A673 (cell line): ENCODE measurements around the gene TERT. TPM values are rescaled to one million over a fixed set of nuclear protein-coding genes. Genes with fewer than 3 reads are reported as not detected.
"Not testable (repeated sequence)": the region's sequence is repeated elsewhere in the genome, so short reads cannot be mapped to it uniquely, and the experiment has no call there.

ENCODE experiments used
- BruUV-seq: library from RNA; stranded (reverse); fragments of 400-500 nt; replicated peaks from 2 replicates; lab custom pipeline; 2021; lab: Mats Ljungman, UMichigan
- CTCF ChIA-PET: fragments of 300-600 bp; sonication (Branson Sonifier 250); formaldehyde crosslinking; loops from one replicate; lab custom pipeline; 2022; ENCODE audit warnings: antibody characterized with exemption; lab: Charles Lee
- POLR2A ChIA-PET: fragments of 300-600 bp; sonication (Branson Sonifier 250); formaldehyde crosslinking; loops from one replicate; lab custom pipeline; 2022; ENCODE audit warnings: antibody characterized with exemption; ENCODE audit not compliant: low non-redundant PET; lab: Charles Lee
- DNase-seq: peaks from one replicate; pipeline ENCODE4 v3.0.0-alpha.2; 2015; ENCODE audit warnings: low spot score
- H3K27ac ChIP-seq: fragments of 200-600 bp; sonication (generic); 2 replicates; pipeline ENCODE4 v1.5.1; 2016; ENCODE audit warnings: mixed run types, low read depth, mild to moderate bottlenecking, mixed read lengths, antibody characterized with exemption, low read length; ENCODE audit not compliant: poor library complexity, severe bottlenecking
- H3K27me3 ChIP-seq: fragments of 200-600 bp; sonication (generic); replicated peaks from 2 replicates; pipeline ENCODE4 v1.6.1; 2017; ENCODE audit warnings: mixed run types, low read depth, mild to moderate bottlenecking, mixed read lengths, antibody characterized with exemption, low read length; ENCODE audit not compliant: insufficient read depth, poor library complexity
- H3K36me3 ChIP-seq: fragments of 200-600 bp; sonication (generic); 2 replicates; pipeline ENCODE4 v1.6.1; 2016; ENCODE audit warnings: mixed run types, mild to moderate bottlenecking, mixed read lengths, antibody characterized with exemption, low read length; ENCODE audit not compliant: insufficient read depth, poor library complexity, severe bottlenecking
- H3K4me1 ChIP-seq: fragments of 200-600 bp; sonication (generic); 2 replicates; pipeline ENCODE4 v1.6.1; 2017; ENCODE audit warnings: mixed run types, mild to moderate bottlenecking, mixed read lengths, antibody characterized with exemption, low read length; ENCODE audit not compliant: insufficient read depth, poor library complexity, severe bottlenecking
- H3K4me3 ChIP-seq: fragments of 200-600 bp; sonication (generic); 2 replicates; pipeline ENCODE4 v1.5.1; 2016; ENCODE audit warnings: low read depth, mixed run types, mild to moderate bottlenecking, mixed read lengths, low read length; ENCODE audit not compliant: poor library complexity, severe bottlenecking
- H3K9me3 ChIP-seq: fragments of 200-600 bp; sonication (generic); 2 replicates; pipeline ENCODE4 v1.6.1; 2016; ENCODE audit warnings: mixed run types, low read depth, mild to moderate bottlenecking, mixed read lengths, antibody characterized with exemption, low read length; ENCODE audit not compliant: poor library complexity, severe bottlenecking
- EZH2 ChIP-seq: fragments of 200-600 bp; sonication (generic); IDR thresholded peaks from 2 replicates; pipeline ENCODE4 v1.6.1; 2017; ENCODE audit warnings: borderline replicate concordance, low read depth, mild to moderate bottlenecking, mixed read lengths, antibody characterized with exemption, low read length; ENCODE audit not compliant: poor library complexity, severe bottlenecking
- intact Hi-C: fragments of 100-400 bp; cut with micrococcal nuclease; formaldehyde crosslinking; loops from one replicate; pipeline ENCODE4 v1.10.0; 2022; ENCODE audit not compliant: unreplicated experiment
- total RNA-seq: library from RNA; stranded (reverse); gene quantifications from 2 replicates; pipeline ENCODE4 v1.2.3, GENCODE V29; 2021
- TF ChIP-seq, protein P1 (sequence below): fragments of 300-800, 200-600 bp; sonication (generic); conservative IDR thresholded peaks from 2 replicates; pipeline ENCODE4 v1.5.1; 2017; ENCODE audit warnings: low read depth, mild to moderate bottlenecking, antibody characterized with exemption, low read length, moderate library complexity, mixed read lengths

Gene TERT
- total RNA-seq, 1 experiment from 2014 or later = 14.2 TPM

DNA sequence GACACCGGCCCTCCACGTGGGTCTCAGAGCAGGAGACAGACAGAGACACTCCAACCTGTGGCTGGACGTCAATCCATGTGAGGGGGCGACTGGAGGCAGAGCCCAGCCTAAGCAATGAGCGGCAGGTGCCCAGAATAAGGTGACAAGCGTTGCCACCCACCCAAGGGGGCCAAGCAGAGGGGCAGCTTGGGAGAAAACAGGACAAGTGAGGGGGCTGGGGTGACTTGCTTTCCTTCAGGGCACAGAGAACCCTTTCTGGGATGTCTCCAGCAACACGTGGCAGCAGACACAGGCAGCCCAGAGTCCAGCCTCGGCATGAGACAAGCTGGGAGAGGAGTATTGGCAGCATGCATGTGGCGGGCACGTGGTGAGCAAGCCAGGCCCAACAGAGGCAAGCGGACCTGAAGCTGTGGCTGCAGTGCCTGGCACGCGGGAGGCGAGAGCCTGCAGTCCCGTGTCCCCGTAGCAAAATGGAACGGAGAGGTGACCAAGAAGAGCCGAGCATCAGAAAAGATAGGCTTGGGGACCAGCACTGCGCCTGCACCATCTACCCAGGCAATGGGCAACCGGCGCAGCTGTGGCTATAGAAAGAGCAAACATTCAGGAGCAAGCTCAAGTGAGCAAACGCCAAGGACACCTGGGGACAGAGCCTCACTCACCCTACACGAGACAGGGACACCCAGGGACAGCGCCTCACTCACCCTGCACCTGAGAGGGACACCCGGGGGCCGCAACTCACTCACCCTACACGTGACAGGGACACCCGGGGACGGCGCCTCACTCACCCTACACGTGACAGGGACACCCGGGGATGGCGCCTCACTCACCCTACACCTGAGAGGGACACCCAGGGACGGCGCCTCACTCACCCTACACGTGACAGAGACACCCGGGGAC lies 6.2 kb downstream of the TERT start:
- Histone ChIP-seq H3K27me3 (no peaks in the 10 kb centered on the region), H3K9me3 (no peaks in the 10 kb centered on the region), H3K4me1 (no peaks in the 10 kb centered on the region), H3K36me3 (no peaks in the 10 kb centered on the region), H3K4me3 (no peak overlapping the region), H3K27ac (no peak overlapping the region)
- DNase-seq = no peak
- CTCF ChIA-PET = no interaction called here
- TF ChIP-seq EZH2 = no peak
- TF ChIP-seq, protein P1, sequence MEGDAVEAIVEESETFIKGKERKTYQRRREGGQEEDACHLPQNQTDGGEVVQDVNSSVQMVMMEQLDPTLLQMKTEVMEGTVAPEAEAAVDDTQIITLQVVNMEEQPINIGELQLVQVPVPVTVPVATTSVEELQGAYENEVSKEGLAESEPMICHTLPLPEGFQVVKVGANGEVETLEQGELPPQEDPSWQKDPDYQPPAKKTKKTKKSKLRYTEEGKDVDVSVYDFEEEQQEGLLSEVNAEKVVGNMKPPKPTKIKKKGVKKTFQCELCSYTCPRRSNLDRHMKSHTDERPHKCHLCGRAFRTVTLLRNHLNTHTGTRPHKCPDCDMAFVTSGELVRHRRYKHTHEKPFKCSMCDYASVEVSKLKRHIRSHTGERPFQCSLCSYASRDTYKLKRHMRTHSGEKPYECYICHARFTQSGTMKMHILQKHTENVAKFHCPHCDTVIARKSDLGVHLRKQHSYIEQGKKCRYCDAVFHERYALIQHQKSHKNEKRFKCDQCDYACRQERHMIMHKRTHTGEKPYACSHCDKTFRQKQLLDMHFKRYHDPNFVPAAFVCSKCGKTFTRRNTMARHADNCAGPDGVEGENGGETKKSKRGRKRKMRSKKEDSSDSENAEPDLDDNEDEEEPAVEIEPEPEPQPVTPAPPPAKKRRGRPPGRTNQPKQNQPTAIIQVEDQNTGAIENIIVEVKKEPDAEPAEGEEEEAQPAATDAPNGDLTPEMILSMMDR = no peak
- BruUV-seq = no TSS peak
- intact Hi-C loops = no loop called here
- POLR2A ChIA-PET = no interaction called here

DNA sequence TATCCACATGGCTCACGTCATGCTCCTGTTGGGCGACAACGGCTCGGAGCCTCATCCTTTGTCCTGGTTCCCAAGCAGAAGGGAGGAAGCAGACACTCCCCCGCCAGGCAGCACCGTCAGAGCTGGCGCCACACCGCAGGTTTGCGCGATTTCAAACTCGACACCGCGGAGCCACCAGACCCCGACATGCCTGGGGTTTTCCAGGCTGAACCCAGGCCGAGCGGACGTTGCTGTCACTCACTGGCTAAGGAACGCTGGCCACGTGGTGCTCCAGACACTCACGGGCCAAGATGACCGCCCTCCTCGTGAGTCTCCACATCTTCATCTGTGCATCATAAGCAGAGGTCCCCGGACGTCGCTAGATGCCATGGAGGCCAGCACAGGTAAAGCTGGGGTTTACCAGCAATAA lies 9.0 kb downstream of the TERT start:
- Histone ChIP-seq H3K4me1 (no peaks in the 10 kb centered on the region), H3K4me3 (no peak overlapping the region), H3K36me3 (no peaks in the 10 kb centered on the region), H3K27ac (no peak overlapping the region), H3K27me3 (no peaks in the 10 kb centered on the region), H3K9me3 (no peaks in the 10 kb centered on the region)
- CTCF ChIA-PET = no interaction called here
- intact Hi-C loops = no loop called here
- POLR2A ChIA-PET = no interaction called here
- no peak for DNase-seq
- TF ChIP-seq, protein P1 = no peak
- no peak for TF ChIP-seq EZH2
- no TSS peak for BruUV-seq

DNA sequence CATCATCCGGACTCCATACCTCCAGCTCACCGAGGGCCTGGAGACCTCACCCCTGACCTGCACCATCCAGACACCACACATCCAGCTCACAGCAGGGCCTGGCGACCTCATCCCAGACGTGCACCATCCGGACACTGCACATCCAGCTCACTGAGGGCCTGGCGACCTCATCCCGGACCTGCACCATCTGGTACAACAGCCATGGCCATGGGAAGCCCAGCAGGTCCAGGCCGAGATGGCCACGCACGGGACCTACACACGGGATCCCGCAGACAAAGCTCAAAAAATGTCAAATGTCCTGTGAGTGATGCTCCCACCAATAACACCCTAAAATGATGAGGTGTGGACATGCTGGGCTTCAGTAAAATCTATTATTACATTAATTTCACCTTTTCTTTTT lies 9.7 kb downstream of the TERT start:
- ChIA-PET CTCF (no interaction called here), POLR2A (no interaction called here)
- no peaks in the 10 kb centered on the region for H3K27me3 ChIP-seq
- H3K4me1 ChIP-seq = no peaks in the 10 kb centered on the region
- TF ChIP-seq EZH2 = no peak
- TF ChIP-seq, protein P1 = no peak
- no peaks in the 10 kb centered on the region for H3K9me3 ChIP-seq
- H3K4me3 ChIP-seq = no peak overlapping the region
- no TSS peak for BruUV-seq
- DNase-seq = no peak
- no peak overlapping the region for H3K27ac ChIP-seq
- no peaks in the 10 kb centered on the region for H3K36me3 ChIP-seq
- intact Hi-C loops = no loop called here

DNA sequence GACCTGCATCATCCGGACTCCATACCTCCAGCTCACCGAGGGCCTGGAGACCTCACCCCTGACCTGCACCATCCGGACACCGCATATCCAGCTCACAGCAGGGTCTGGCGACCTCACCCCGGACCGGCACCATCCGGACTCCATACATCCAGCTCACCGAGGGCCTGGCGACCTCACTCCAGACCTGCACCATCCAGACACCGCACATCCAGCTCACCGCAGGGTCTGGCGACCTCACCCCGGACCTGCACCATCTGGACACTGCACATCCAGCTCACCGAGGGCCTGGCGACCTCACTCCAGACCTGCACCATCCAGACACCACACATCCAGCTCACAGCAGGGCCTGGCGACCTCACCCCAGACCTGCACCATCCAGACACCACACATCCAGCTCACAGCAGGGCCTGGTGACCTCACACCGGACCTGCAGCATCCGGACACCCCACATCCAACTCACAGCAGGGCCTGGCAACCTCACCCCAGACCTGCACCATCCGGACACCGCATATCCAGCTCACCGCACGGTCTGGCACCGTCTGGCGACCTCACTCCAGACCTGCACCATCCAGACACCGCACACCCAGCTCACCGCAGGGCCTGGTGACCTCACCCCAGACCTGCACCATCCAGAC lies 10.4 kb downstream of the TERT start:
- H3K9me3 ChIP-seq, H3K4me1 ChIP-seq, H3K4me3 ChIP-seq, POLR2A ChIA-PET, H3K27ac ChIP-seq, H3K27me3 ChIP-seq, DNase-seq, BruUV-seq, intact Hi-C loops, CTCF ChIA-PET, H3K36me3 ChIP-seq: not testable (repeated sequence)

DNA sequence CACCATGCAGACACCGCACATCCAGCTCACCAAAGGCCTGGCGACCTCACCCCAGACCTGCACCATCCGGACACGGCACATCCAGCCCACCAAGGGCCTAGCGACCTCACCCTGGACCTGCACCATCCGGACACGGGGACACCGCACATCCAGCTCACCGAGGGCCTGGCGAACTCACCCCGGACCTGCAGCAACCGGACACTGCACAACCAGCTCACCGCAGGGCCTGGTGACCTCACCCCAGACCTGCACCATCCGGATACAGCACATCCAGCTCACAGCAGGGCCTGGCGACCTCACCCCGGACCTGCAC lies 11.2 kb downstream of the TERT start:
- H3K27ac ChIP-seq, H3K9me3 ChIP-seq, H3K4me1 ChIP-seq, CTCF ChIA-PET, DNase-seq, H3K4me3 ChIP-seq, H3K36me3 ChIP-seq, intact Hi-C loops, H3K27me3 ChIP-seq, POLR2A ChIA-PET, BruUV-seq: not testable (repeated sequence)
